WI38 (cell line): ENCODE data around the gene RACK1.
A peak's percentile ranks its signal among the peaks of the same experiment; 100 is the strongest.

Source experiments
- H3K4me3 ChIP-seq: 2 replicates; pipeline ENCODE4 v1.5.1; 2011; ENCODE audit warnings: low read depth, mild to moderate bottlenecking, control low read depth, low read length
- CTCF ChIP-seq: IDR thresholded peaks from 2 replicates; pipeline ENCODE4 v1.5.1; 2012; ENCODE audit warnings: low read depth, mild to moderate bottlenecking, control low read depth, low read length

RACK1 gene

GRCh38 chr5:181221105-181221791, 22.5 kb downstream of the RACK1 start:
- peak overlapping the region; percentile 23 for H3K4me3 ChIP-seq
- TF ChIP-seq CTCF: no peak

GRCh38 chr5:181220178-181220515, 23.6 kb downstream of the RACK1 start:
- H3K4me3 ChIP-seq: no peak overlapping the region
- no peak for TF ChIP-seq CTCF

GRCh38 chr5:181219262-181220177, 24.2 kb downstream of the RACK1 start:
- no peak overlapping the region for H3K4me3 ChIP-seq
- no peak for TF ChIP-seq CTCF

- peak overlapping the region; percentile 44 for H3K4me3 ChIP-seq
- no peak for TF ChIP-seq CTCF
Observed at GRCh38 chr5:181218795-181219124, 24.9 kb downstream of the RACK1 start.

- H3K4me3 ChIP-seq: peak overlapping the region; percentile 49
- TF ChIP-seq CTCF: no peak
Observed at GRCh38 chr5:181217803-181218062, 26.0 kb downstream of the RACK1 start.

GRCh38 chr5:181217111-181217802, 26.4 kb downstream of the RACK1 start:
- peak overlapping the region; percentile 49 for H3K4me3 ChIP-seq
- TF ChIP-seq CTCF: no peak
